Sciatic nerve (tissue), 2 donors: ENCODE results near the gene CHMP6. TPM values are rescaled to one million over a fixed set of nuclear protein-coding genes. Genes with fewer than 3 reads are reported as not detected.

Source experiments
- ATAC-seq: fragments of 200-7000 bp; cut with Tn5 transposase; one replicate; pipeline ENCODE4 v1.9.1; 2020; ENCODE audit warnings: mild to moderate bottlenecking, moderate library complexity
- DNase-seq: peaks from one replicate; pipeline ENCODE4 v3.0.0-alpha.2; 2020; ENCODE audit warnings: low spot score
- intact Hi-C: fragments of 100-400 bp; cut with DNase I; formaldehyde crosslinking; loops from one replicate; pipeline ENCODE4 v1.14.2; 2022
- total RNA-seq: library from RNA; stranded (reverse); fragmentation: NEBNext Ultra II Directional; extraction: Animal tissue kit (Norgen Biotek cat#: 25700); gene quantifications from one replicate; pipeline ENCODE4 v1.2.1, GENCODE V29; 2021
- donor health status: DM: no; HTN: no; CAD: no.
- donor health status: DM: no; HTN: no; CAD: no.

CHMP6 gene
- total RNA-seq, 1 donor from 2014 or later = 26.8 TPM

DNA sequence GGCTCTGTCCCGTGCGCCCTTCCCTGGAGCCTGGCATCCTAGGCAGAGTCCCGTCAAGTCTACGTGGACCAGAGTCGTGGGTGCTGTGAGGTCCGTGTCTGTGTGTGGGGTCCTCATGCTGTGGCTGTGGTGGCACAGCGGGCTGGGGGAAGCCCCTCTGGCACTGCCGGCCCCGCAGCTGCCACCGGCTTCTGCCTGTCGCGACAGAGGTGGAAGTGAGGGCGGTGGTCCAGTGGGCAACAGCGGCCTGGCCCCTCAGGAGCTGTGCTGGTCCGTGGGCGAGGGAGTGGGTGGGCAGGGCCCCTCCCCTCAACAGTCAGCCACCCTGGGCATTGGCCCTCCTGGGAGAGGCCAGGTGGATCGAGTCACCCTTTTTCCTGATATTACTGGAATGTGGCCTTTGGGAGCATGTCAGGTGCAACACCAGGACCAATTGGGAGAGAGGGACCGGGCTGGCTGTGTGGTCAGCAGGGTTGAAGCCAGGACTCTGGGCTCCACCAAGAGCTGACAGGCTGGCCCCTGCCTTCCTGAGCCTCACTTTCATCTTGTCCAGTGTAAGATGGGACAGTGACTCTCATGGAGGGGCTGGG is 55.2 kb downstream of the CHMP6 start:
- DNase-seq = no peak
- ATAC-seq = no peak
- intact Hi-C loops = no loop called here

DNA sequence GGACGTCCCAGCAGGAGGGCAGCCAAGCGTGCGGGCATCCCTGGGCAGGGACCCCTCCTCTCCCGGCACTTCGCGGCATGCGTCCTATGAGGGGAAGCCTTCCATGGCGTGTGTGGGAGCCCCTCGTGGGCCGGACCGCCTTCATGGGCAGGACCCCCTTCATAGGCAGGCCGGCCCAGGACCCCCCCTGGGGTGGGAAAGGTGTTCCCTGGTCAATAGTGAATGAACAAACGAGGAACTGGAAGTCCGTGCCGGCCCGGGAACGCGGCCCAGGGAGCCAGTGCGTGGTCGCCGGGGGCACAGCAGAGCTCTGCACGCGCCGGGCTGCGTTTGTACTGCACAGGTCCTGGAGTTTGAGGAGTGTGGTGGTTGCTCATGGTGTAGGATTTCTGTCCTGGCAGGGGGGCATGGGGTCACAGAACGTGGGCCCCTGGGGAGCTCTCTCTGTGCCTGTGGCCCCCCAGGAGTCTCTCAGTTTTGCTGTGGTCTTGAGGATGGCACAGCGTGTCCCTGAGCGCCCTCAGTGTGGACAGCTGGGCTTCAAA is 57.3 kb downstream of the CHMP6 start:
- intact Hi-C loops = no loop called here
- ATAC-seq = no peak
- DNase-seq = no peak

DNA sequence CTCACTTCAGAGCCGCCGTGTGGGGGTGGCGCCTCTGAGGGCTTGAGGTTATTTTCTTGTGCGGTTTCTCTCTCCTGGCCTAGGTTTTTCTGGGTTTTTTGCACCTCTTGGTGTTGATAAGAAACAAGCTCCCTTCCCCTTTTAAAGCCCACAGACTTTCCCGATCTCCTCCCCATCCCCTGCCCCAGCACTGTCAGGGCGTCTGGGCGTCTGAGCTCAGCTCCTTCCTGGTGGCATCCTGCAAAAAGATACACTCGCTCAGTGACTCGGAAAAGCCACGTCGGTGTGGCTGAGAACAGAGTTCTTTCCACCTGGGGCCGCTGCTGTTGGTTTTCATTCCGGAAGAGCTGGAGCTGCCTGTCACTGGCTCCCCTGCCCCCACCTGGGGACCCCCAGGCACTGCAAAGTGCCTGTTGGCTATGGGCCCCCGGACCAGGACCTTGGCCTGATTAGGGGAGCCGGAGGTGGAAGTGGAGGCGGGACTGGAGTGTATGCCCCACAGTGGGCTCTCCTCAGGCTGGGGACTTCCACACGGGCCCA is 57.8 kb downstream of the CHMP6 start:
- DNase-seq = no peak
- ATAC-seq = no peak
- intact Hi-C loops = no loop called here

Other genes with a start within 250 kb of the CHMP6 start
- 50.9 TPM for gene BAIAP2, start 43.3 kb downstream of the CHMP6 start, total RNA-seq
- gene PVALEF, start 173.7 kb downstream of the CHMP6 start, total RNA-seq = not detected
- gene AATK, start 174.4 kb downstream of the CHMP6 start, total RNA-seq = 440 TPM
- 10.1 TPM for gene CEP131, start 231.1 kb downstream of the CHMP6 start, total RNA-seq
- gene TEPSIN, start 247.2 kb downstream of the CHMP6 start, total RNA-seq = 38.1 TPM
- 37.4 TPM for gene NDUFAF8, start 247.5 kb downstream of the CHMP6 start, total RNA-seq